HG03565 (cell line): ENCODE measurements around the gene NUP93.
"Not testable (repeated sequence)": the region's sequence is repeated elsewhere in the genome, so short reads cannot be mapped to it uniquely, and the experiment has no call there.

ENCODE experiments used
- ATAC-seq: cut with Tn5 transposase; IDR thresholded peaks from one replicate; pipeline ENCODE4 v1.9.1; 2021; ENCODE audit warnings: mild to moderate bottlenecking, moderate library complexity; ENCODE audit not compliant: unreplicated experiment

The NUP93 gene

GRCh38 chr16:56865394-56866062, 135.6 kb downstream of the NUP93 start:
- ATAC-seq: no peak

DNA sequence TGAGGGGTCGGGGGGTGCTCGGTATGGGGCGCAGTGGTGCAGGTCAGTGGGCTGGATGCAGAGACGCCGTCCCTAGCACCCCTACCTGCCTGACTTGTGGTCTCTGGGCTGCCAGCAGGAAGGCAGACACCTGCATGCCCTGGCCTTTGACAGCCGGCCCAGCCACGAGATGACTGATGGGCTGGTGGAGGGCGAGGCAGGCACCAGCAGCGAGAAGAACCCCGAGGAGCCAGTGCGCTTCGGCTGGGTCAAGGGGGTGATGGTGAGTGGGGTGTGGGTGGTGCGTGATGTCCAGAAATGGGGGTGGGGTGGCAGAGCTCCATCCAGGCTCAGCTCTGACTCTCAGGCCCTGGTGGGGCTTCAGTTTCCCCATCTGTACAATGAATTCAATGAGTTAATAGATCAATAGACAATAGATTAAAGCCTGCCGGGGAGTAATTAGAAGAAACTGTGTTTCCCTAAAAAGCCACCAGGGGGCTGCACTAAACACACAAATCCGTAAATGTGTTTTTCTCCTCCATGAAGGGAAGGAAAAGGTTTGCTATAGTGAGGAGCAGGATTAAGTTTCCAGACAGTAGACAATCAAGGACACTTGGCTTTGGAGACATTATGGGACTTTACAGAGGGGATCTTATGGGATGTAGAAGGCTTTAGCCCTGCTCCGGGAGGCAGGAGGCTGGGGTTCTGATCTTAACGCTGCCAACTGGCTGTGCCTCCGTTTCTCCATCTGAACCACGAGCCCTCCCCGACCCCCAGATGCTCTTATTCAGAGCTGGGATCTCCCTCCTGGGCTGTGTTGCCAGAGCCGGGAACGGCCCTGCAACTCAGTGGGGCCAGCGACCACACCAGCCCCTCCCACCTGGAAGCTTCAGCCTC, 137.3 kb downstream of the NUP93 start:
- ATAC-seq: no peak

- no peak for ATAC-seq
Observed at GRCh38 chr16:56868175-56868574, 138.2 kb downstream of the NUP93 start.

DNA sequence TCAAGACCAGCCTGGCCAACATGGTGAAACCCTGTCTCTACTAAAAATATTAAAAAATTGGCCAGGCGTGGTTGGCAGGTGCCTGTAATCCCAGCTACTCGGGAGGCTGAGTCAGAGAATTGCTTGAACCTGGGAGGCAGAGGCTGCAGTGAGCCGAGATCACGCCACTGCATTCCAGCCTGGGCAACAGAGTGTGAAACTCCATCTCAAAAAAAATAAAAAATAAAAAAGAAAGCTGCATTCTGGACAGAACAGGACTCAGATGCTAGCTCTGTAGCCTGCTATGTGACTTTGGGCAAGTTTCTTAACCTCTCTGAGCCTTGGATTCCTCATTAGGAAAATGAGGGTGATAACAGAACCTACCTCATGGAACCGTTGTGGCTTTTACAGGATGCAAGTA, 138.8 kb downstream of the NUP93 start:
- not testable (repeated sequence) for ATAC-seq

DNA sequence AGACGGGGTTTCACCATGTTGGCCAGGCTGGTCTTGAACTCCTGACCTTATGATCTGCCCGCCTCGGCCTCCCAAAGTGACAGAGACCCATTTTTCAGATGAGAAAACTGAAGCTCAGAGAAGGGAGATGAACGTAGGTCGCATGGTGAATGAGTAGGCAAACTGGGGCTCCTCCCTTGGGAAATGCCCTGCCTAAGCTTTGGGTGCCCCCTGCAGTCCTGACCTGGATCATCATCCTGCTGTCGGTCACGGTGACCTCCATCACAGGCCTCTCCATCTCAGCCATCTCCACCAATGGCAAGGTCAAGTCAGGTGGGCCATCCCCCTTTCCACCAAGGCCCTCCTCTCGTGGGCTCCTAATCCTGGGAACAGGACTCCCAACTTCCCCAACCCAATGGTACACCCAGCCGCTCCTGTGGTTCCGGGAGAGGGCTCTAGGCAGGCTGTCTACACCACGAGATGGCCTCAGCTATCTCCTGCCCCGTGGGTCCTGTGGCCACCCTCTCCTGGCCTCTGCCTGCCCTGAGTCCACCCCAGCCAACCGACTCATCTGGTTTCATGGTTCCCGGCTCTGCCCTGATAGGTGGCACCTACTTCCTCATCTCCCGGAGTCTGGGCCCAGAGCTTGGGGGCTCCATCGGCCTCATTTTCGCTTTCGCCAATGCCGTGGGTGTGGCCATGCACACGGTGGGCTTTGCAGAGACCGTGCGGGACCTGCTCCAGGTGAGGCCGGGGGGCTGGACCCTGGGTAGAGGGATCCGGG, 139.8 kb downstream of the NUP93 start:
- peak; percentile 38 for ATAC-seq

GRCh38 chr16:56870276-56870888, 140.5 kb downstream of the NUP93 start:
- ATAC-seq: no peak

GRCh38 chr16:56871172-56871593, 141.3 kb downstream of the NUP93 start:
- ATAC-seq: no peak

DNA sequence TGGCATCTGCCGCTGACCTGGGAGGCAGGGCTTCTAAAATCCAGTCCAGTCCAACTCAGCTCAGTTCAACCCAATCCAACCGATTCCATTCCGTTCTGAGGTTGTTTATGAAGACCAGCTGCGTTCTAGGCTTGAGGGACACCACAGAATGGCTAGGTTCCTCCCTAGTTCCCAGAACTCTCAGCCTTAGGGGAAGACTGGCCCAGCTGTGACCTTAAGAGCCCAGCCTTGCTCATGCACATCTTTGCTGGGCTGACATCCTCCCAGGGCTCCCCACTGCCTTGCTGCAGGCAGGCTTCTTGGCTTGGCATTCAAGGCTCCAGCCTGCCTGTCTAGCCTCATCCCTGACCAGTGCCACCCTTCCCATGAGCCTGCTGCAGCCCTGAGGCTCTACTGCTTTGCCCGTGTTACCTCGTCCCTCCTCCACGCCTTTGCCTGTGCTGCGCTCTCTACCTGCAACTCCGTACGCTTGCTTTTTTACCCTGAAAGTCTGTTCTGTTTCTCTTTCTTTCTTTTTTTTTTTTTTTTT, 143.0 kb downstream of the NUP93 start:
- ATAC-seq: no peak

- no peak for ATAC-seq
Observed at GRCh38 chr16:56874800-56875199, 144.9 kb downstream of the NUP93 start.

- no peak for ATAC-seq
Observed at GRCh38 chr16:56876048-56876447, 146.1 kb downstream of the NUP93 start.

DNA sequence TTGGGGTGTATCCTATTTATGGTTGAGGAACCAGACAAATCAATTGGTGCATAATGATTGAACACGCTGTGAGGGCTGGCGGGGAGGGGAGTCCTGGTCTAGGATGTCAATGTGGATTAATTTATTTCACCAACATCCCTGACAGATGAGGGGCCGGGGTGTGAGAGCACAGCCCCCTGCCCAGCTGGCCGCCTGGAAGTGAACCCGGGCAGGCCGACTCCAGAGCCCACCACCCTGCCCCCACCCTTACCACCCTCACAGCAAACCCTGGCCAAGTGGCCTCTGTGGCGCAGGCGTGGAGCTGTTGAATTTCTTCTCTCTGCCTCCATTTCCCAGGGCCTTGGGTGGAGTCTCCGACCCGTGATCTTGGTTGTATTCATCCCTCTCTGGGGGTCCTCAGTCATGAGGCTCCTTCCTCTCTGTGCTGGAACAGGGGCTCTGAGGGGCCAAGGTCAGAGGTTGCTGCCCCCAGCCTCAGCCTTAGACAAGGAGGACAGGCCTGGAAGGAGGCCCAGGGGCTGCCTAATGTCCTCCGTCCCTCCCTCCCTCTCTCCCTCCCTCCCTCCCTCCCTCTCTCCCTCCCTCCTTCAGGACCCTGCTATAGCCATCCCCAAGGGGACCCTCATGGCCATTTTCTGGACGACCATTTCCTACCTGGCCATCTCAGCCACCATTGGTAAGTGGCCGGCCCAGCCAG, 147.7 kb downstream of the NUP93 start:
- ATAC-seq: no peak

GRCh38 chr16:56878282-56878854, 148.4 kb downstream of the NUP93 start:
- no peak for ATAC-seq

DNA sequence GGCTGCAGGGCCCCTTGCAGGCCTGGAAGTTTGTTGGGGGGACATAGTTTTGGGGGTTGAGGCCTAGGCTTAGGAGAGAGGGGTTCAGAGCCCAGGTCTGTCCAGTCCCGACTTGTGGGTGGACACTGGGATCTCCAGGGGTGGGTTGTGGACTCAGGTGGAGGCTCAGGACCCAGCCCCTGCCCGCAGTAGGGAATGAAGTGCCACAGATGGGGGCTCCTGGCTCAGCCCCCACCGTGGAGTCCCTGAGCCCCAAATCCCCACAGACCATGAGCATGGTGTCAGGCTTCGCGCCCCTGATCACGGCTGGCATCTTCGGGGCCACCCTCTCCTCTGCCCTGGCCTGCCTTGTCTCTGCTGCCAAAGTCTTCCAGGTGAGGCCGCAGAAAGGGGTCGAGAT, 149.3 kb downstream of the NUP93 start:
- no peak for ATAC-seq

- ATAC-seq: no peak
Observed at GRCh38 chr16:56880176-56880575, 150.2 kb downstream of the NUP93 start.

- no peak for ATAC-seq
Observed at GRCh38 chr16:56880685-56881084, 150.8 kb downstream of the NUP93 start.

DNA sequence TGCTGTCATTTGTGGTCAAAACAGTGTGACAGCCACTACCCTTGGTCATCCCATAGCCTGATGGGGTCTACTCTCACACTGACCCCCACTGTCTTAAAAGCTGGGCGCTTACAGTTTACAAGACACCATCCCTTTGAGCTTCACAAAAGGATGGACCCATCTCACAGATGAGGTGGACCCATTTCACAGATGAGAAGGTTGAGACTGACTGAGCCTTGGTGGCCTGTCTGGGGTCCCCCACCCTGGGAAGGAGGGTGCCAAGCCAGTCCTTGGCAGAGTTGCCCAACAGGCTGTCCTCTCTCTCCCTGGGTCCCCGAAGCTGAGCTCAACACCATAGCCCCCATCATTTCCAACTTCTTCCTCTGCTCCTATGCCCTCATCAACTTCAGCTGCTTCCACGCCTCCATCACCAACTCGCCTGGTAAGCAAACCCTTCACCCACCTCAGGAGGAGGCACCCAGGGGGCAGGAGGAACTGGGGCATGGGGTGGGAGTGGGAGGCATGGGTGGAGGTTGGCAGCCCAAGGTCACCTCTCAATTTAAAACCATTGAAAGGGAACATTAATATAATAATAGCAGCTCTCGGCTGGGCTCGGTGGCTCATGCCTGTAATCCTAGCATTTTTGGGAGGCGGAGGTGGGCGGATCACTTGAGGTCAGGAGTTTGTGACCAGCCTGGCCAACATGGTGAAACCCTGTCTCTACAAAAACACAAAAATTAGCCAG, 152.3 kb downstream of the NUP93 start:
- ATAC-seq: no peak

- no peak for ATAC-seq
Observed at GRCh38 chr16:56883586-56883985, 153.7 kb downstream of the NUP93 start.

DNA sequence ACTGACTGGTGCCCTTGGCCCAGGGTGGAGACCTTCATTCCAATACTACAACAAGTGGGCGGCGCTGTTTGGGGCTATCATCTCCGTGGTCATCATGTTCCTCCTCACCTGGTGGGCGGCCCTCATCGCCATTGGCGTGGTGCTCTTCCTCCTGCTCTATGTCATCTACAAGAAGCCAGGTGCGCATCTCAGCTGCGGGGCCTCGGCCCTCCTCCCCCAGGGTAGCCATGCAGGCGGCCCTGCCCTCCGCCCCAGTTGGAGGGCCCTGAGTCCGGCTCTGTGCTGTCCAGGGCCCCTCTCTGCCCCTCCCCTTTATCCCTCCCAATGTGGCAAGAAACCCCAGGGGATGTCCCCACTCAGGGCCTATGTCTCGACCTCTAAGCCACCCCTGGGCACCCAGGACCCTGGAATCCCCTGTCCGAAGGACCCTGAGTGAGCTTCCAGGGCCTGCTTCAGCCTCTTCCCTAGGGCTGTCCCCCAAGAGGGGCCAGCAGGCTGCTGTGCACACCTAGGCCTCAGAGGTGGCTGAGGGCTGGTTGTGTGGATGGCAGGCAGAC, 154.2 kb downstream of the NUP93 start:
- no peak for ATAC-seq

GRCh38 chr16:56884929-56885328, 155.0 kb downstream of the NUP93 start:
- ATAC-seq: not testable (repeated sequence)
